GM19397 (cell line): ENCODE measurements around the gene LRRC59.

Experiments used
- ATAC-seq: cut with Tn5 transposase; IDR thresholded peaks from one replicate; pipeline ENCODE4 v1.9.1; 2021; ENCODE audit warnings: mild to moderate bottlenecking, moderate library complexity; ENCODE audit not compliant: unreplicated experiment

LRRC59 gene

DNA sequence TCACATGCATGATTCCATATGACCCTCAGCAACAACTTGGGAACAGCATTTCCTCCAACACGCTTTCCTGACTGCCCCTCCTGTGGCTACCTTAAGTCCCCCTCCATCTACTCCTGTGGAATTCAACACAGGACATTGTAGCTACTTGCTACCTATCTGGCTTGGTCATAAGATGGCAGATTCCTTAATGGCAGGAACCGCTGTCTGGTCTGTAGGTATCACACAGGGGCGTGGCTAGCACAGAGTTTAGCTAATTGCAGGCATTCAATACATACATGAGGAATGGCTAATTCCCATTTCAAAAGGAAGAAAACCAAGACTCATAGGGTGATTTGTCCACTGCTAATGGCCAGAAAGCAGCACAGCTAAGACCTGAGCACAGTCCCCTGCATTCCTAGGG lies 8.6 kb downstream of the LRRC59 start:
- no peak for ATAC-seq

- no peak for ATAC-seq
Observed at GRCh38 chr17:50386510-50386909, 10.8 kb downstream of the LRRC59 start.

DNA sequence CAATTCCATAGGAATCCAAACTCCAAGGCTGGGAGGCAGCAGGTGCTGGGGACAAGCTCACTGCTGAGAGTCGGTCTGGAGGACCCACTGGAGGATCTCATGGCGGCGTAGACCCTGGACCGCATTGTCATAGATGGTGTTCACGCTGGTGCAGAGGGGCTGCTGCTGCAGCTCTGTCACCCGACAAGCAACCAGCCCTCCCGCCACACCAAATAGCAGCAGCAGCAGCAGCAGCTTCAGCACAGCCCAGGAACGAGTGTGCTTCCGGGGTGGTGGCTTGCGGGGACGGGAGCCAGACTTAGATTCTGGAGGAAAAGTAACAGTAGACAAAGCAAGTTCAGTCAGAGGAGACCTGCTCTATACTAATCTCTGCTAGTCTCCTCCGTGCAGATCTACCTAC lies 14.4 kb downstream of the LRRC59 start:
- no peak for ATAC-seq

- ATAC-seq, result no peak
Observed at GRCh38 chr17:50381920-50382319, 15.4 kb downstream of the LRRC59 start.

DNA sequence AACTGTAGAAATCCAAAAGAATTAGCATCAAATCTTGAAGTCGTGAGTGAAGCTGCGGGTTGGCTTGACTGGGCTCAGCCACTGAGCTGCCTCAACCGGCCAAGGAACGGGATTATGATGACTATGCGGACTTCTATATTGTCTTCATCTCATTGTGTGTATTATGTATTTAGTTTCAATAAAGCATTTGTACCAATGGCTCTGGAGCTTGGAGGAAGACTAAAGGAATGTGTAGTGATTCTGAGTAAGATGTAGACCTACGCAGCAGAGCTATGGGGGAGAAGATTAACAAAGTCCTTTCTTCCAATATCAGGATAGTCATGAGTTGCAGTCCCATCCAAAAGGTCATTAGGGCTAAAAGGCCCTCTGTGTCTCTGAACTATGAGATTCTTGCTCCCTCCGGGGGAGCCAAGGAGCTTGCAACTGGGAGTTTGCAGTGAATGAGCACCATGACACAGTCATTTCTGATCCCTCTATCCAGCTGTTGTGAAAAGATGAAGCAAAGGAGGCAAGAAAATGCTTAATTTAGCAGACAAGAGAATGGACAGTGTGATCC lies 16.0 kb downstream of the LRRC59 start:
- ATAC-seq, result no peak

- no peak for ATAC-seq
Observed at GRCh38 chr17:50380369-50381259, 16.7 kb downstream of the LRRC59 start.

DNA sequence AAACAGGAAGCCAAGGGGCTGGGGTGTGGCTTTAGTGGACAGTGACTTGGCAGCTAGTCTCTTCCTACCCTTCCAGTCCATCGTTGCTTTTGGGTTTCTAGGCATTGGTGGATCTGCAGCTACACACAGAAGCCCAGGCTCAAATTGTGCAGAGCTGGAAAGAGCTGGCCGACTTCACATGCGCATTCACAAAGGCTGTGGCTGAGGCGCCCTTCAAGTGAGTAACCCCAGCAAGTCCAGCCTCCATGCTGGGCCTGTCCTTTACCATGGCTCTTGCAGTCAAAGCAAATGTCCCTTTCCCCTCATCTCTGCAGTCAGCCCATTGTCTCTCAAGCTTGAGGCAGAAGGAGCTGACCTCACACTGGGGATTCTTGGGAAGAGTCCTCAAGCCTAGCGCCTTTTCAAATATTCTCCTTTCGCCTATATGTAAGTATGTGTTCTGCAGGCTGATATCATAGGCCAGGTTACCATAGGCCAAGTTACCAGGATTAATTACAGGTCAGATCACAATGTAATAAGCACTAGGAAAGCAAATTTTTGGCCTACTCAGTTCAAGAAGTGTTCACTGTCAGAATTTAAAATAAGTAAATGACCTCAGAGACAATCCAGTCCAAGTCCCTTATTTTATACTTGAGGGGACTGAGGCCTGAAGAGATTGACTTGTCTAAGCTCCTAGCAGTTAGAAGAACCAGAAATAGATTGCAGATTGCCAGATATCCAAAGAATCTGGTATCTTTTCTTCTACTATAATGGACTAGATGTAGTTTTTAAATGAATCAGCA lies 17.8 kb downstream of the LRRC59 start:
- ATAC-seq, result no peak

- ATAC-seq, result no peak
Observed at GRCh38 chr17:50375858-50376538, 21.3 kb downstream of the LRRC59 start.

DNA sequence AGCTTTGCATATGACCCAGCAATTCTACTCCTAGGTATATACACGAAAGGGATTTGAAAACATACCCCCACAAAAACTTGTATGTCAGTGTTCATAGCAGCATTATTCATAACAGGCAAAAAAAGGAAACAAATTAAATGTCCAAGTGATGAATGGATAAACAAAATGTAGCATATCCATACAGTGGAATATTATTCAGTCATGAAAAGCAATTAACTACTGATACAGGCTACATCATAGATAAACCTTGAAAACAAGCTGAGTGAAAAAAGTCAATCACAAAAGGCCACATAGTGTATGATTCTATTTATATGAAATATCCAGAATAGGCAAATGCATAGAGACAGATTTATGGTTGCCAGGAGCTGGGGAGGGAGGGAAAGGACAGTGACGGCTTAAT lies 23.6 kb downstream of the LRRC59 start:
- no peak for ATAC-seq

DNA sequence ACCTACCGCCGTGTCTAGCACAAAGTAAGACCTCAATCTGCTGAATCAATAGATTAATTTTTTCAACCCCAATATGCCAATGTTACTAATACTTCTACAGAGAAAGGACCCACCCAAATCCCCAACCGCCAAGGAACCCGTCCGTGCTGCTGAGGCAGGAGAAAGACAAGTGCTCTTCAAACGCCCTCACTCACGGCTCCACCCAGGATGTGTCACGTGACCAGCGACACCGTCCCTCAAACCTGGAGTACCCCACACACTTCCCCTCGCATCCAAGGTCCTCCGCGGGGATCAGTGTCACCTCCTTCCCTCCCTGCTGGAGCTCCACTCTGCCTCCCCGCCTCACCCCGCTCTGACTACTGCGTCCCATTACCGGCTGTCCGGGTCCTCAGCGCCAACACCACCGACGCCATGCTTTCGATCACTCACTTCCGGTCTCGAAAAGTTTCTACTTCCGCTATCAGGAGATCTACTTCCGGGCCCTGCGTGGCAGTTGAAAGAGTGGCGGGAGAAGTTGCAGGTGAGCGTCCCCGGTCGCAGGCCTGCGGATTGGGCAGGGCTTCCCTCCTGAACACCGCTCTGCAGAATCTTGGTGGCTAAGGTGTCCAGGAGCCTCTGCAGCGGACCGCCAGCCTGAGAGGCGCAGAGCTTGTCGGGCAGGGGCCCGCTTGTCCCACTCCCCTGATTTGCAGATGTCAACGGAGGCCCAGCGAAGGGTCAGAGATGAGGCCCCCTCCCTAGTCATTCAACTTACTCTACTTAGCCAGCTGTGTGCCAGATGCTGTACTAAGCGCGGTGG lies 24.4 kb downstream of the LRRC59 start, which contains the start of the genes EME1 and MRPL27:
TSS of gene EME1 (plus strand) at position 472 of the 799 bp plus-strand sequence. CDS start 1,980 bp downstream, outside the sequence.
TSS of gene MRPL27 (minus strand) at position 427 of the 799 bp plus-strand sequence. CDS start at position 413, 14 bp downstream.
- peak; percentile 85 for ATAC-seq

GRCh38 chr17:50372222-50372757 lies 25.0 kb downstream of the LRRC59 start:
- ATAC-seq, result no peak

DNA sequence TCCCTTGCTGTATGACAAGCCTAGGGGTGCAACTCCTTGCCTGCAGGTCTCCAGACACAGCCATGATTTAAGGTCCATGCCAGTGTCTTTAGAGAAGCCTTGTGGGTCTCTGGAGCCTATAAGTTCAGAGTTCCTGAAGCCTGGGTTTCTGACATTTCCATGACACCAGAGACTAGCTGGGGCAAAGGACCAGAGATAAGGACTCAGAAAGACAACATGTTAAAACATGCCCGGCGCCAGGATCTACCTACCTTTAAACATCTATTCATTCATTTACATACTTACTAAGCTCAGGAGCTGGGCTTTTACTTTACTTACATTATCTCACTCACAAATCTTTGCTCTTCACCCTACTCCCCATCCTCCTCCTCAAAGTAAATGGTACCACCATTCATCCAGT lies 25.8 kb downstream of the LRRC59 start:
- ATAC-seq, result no peak

GRCh38 chr17:50370052-50370451 lies 27.3 kb downstream of the LRRC59 start:
- ATAC-seq, result no peak

- ATAC-seq, result no peak
Observed at GRCh38 chr17:50367401-50367800, 29.9 kb downstream of the LRRC59 start.

GRCh38 chr17:50365649-50366393 lies 31.5 kb downstream of the LRRC59 start:
- ATAC-seq, result no peak

GRCh38 chr17:50365165-50365564 lies 32.2 kb downstream of the LRRC59 start:
- ATAC-seq, result no peak

GRCh38 chr17:50364715-50365114 lies 32.6 kb downstream of the LRRC59 start:
- no peak for ATAC-seq

DNA sequence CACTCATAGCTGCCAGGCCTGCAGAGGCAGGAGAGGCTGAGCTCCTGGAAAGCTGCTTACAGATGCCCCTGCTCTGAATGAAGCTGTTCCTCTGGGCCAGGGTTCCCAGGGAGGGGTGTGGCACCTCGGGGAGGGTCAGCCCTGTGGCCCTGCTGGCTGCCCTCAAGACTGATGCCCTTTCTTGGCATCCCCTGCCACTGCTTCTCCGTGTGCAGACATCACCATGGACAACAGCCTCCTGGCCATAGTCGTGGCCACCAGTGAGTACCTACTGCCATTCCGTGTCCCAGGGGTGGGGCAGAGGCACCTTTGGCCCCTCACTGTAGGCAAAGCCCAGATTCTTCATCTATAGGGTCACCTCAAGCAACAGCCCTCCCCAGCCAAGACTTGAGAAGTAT lies 33.3 kb downstream of the LRRC59 start:
- no peak for ATAC-seq
